Astrocyte of the cerebellum (primary cell): ENCODE measurements around the gene ZNF275.

ENCODE experiments used
- DNase-seq: peaks from one replicate; pipeline ENCODE4 v3.0.0-alpha.2; 2011; ENCODE audit warnings: low read depth
- H3K4me3 ChIP-seq: 2 replicates; pipeline ENCODE4 v1.5.1; 2011; ENCODE audit warnings: mild to moderate bottlenecking, low read depth, low read length, moderate library complexity
- in situ Hi-C: cut with HindIII; loops from 2 replicates; pipeline ENCODE4 v1.10.0; 2017; ENCODE audit warnings: low sequenced_read_pairs
- TF ChIP-seq, protein P1 (sequence below): IDR thresholded peaks from 2 replicates; pipeline ENCODE4 v1.5.1; 2012; ENCODE audit warnings: low read length, low read depth, moderate library complexity, mild to moderate bottlenecking; ENCODE audit errors: missing control alignments

The ZNF275 gene

DNA sequence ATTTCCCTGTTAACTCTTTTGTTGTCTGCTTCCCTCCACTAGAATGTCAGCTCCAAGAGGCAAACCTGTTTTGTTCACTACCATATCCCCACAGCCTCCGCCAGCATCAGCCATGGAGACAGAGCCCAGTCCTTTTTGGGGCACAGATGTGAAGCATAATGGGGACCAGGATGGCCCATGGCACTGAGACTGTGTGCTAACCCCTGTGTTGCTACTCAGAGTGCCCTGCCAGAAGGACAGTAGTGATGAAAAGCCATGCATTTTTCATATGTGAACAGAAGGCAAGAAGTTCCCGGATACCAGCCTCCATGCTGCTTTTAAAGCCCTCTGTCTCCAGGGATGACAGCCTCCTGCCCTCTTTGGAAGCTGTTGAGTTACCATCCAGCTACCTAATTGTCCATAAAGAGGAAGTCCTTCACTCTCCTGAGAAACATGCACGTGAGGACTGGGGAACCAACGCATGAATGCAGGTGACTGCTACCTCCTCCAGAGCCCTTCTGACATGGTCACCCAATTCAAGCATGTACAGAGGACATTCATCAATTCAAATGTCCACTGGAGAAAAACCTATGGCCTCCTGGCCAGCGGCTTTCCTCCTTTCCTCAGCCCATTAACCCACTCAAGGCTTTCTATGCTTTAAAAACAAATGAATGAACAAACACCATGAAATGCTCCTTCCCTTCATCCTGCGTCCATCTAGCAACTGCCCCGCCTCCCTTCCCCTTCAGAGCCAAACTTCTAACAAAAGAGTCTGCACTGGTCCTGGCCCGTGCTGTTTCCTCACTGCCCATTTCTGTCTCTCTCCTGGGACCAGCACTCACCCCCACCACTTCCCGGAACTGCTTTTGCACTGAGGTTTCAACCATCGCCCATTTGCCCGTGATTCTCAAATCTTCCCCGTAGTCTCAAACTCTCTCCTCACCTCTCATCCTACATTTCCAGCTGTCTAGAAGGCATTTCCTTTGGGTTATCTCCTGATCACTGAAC, 30.4 kb upstream of the ZNF275 start:
- in situ Hi-C loops = no loop called here
- TF ChIP-seq, protein P1, sequence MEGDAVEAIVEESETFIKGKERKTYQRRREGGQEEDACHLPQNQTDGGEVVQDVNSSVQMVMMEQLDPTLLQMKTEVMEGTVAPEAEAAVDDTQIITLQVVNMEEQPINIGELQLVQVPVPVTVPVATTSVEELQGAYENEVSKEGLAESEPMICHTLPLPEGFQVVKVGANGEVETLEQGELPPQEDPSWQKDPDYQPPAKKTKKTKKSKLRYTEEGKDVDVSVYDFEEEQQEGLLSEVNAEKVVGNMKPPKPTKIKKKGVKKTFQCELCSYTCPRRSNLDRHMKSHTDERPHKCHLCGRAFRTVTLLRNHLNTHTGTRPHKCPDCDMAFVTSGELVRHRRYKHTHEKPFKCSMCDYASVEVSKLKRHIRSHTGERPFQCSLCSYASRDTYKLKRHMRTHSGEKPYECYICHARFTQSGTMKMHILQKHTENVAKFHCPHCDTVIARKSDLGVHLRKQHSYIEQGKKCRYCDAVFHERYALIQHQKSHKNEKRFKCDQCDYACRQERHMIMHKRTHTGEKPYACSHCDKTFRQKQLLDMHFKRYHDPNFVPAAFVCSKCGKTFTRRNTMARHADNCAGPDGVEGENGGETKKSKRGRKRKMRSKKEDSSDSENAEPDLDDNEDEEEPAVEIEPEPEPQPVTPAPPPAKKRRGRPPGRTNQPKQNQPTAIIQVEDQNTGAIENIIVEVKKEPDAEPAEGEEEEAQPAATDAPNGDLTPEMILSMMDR = no peak
- no peak overlapping the region for H3K4me3 ChIP-seq
- DNase-seq = no peak

DNA sequence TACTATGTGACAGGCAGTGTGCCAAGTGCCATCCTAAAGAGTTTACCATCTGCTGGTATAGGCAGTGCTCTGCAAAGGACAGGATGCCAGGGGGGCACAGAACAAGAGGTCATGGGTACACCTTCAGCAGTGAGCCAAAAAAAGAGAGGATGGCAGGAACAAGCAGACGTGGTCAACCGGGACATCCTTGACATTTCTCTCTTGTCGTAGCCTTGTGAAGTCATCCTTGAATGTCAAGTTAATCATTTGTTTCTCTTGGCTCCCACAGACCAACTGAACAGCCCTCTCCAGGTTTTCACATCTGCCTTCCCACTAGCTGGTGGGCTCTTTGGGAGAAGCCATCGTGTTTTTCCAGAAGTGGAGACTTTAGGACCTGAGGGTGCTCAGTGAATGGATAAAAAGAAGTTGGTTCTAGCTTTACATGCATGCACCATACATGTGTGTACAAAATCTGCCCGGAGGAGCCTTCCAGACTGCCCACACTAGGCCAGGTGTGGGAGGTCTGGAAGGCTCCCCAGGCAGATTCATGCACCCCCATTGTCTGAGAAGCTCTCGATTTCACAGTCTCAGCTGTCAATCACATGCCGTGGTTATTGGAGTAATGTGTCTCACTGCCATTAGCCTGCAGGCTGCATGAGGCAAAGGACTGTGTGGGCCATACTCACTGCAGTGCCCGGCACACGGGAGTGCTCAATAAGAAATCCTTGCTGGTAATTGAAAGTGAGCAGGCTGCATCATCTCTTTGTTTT, 28.8 kb upstream of the ZNF275 start:
- TF ChIP-seq, protein P1 = no peak
- H3K4me3 ChIP-seq = no peak overlapping the region
- DNase-seq = no peak
- in situ Hi-C loops = no loop called here

DNA sequence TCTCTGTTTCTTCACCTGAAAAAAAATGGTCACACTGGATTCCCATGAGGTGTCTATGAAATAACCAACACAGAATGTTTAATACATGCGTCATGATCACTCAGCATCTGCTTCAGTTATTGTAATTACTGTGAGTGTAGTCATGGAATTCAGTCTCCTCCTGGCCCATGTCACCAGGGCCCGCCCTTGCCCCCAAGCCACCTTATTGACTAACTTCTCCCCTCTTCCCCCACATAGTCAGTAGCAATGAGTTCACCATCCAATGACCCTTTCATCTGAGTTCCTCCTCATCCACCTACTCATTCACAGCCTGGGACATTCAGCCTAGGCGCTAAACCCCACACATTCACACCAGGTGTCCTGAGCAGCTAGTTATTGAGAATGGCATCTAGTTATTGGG, 28.0 kb upstream of the ZNF275 start:
- no peak overlapping the region for H3K4me3 ChIP-seq
- in situ Hi-C loops = no loop called here
- DNase-seq = no peak
- TF ChIP-seq, protein P1 = no peak

DNA sequence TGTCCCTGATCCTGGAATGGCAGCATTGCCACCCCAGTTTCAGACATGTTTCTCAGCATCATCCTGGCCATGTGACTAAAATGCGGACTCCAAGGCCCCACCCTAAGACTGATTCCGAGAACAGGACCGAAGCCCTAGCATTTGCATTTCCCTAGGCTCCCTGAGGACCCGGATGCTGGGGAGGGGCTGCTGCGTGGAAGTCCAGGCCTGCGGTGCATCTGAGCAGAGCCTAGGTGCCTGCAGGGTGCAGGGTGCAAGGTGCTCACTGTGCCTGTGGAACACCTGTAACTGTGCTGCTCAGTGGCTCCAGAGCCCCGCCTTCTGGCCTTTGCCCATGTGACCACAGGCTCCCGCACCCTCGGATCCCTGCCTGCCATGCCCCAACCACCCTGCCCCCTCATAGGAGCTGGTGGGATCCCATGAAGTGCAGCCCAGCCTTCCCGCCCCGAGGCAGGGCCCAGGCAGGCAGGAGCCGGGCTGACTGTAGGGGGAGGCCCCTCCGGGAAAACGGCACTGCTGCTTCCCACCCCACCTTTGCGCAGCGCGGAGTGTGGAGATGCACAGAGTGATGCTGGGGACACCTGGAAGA, 27.3 kb upstream of the ZNF275 start:
- no peak for DNase-seq
- in situ Hi-C loops = no loop called here
- TF ChIP-seq, protein P1 = no peak
- H3K4me3 ChIP-seq = no peak overlapping the region

DNA sequence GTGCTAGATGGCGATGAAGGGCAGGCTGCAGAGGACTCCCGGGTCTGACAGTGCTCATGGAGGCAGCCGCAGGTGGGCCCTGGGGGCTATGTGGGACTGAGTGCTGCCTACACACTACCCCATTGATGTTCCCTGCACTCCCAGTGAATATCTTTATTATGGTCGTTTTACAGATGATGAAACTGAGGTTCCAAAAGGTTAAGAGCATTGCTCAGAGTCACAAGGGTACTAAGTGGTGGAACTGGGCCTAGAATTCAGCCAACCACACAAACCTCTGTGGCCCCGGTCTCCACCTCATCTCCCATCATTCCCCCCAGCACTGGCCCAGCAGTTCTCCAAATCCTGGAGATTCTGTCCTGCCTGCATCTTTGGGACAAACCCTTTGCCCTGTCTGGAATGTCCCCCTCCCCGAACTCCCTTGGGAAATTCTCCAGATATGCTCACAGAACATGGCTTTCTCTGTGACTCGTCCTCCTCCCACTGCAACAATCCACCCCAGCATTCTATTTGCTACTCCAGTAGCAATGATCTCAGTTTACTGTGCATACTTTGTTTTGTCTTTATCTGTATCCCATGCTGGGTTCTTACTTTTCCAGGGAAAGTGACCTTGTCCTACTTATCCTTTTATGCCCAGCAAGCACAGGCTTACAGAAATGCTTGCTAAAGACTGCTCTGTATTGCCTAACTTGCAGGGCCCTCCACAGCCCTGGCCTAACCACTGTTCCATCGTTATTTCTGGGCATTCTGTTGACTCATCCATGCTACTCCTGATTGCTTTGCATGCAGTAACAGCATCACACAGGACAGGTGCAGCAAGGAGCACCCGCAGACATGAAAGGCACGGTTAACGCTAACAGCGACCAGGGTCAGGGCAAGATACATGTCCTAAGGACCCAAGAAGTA, 26.4 kb upstream of the ZNF275 start:
- H3K4me3 ChIP-seq = no peak overlapping the region
- no peak for DNase-seq
- in situ Hi-C loops = no loop called here
- TF ChIP-seq, protein P1 = no peak

DNA sequence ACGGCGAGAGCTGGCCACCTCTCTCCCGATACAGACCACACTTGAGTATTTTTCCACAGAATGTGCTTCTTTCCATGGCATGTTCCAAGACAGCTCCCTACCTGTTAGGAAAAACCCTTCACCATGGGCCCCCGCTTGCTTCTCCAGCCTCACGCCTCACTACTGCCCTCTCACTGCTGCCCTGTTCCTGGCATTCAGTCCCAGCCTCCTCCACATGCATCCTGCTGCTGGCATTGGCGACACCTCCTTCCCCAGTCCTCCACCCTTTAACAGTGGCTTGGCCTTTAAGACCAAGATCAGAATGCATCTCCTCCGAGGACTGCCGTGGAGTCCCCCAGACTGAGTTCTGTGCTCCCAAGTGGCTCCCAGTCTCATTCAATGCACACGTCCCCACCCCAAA, 23.1 kb upstream of the ZNF275 start:
- TF ChIP-seq, protein P1 = no peak
- no peak overlapping the region for H3K4me3 ChIP-seq
- DNase-seq = no peak
- in situ Hi-C loops = no loop called here
